Nephron (organoid): ENCODE measurements around the gene XPO6.

Experiments
- H3K27ac Mint-ChIP-seq, 3 experiments: 2 replicates each; pipeline ENCODE4 v1.8.0; 2020; ENCODE audit warnings: mixed read lengths in 3 of 3, mild to moderate bottlenecking in 2 of 3, moderate library complexity in 1 of 3
- H3K27me3 Mint-ChIP-seq: 2 replicates; pipeline ENCODE4 v1.8.0; 2021; ENCODE audit warnings: low read depth, mild to moderate bottlenecking, moderate library complexity, mixed read lengths
- H3K36me3 Mint-ChIP-seq: 2 replicates; pipeline ENCODE4 v1.8.0; 2020; ENCODE audit warnings: low read depth, mixed read lengths
- H3K4me1 Mint-ChIP-seq: 2 replicates; pipeline ENCODE4 v1.8.0; 2020; ENCODE audit warnings: mixed read lengths
- H3K4me3 Mint-ChIP-seq, 3 experiments: 2 replicates each; pipeline ENCODE4 v1.8.0; 2020; ENCODE audit warnings: mild to moderate bottlenecking in 3 of 3, mixed read lengths in 3 of 3, moderate library complexity in 2 of 3
- H3K9me3 Mint-ChIP-seq: 2 replicates; pipeline ENCODE4 v1.8.0; 2020; ENCODE audit warnings: mixed read lengths
- TF ChIP-seq, protein P1 (sequence below), 3 experiments: fragments of 200-600 bp; sonication (generic); IDR thresholded peaks; one replicate each; pipeline ENCODE4 v1.5.0; 2021; ENCODE audit warnings: antibody characterized with exemption in 3 of 3; ENCODE audit not compliant: unreplicated experiment in 3 of 3

Gene XPO6

DNA sequence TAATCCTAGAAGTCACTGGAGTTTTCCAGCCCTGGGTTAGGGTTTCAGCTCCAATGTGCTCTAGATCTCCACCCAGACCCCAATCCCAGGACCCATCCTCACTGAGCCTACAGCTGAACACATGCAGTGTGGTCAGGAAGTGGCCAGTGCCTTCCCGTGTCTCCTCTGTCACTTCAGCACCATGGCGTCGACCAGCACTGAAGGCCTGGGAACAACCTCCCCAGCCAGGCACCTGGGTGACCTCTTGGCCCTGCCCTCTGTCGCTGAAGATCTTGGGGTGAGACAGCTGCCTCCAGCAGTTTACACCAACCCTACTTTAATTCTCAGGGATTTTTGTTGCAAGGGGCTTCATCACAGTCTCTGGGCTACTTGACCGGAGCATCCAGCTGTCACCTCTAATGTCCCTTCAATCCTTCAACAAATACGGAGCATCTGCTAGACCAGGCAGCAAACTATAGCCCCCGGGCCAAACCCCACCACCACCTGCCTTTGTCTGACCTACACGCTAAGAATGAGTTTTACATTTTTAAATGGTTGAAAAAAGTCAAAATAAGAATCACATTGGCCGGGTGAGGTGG is 130.3 kb downstream of the XPO6 start:
- H3K9me3 Mint-ChIP-seq: no peaks in the 10 kb centered on the region
- H3K4me3 Mint-ChIP-seq: no peak overlapping the region
- H3K36me3 Mint-ChIP-seq: no peaks in the 10 kb centered on the region
- H3K4me1 Mint-ChIP-seq: peaks cover 6% of the 10 kb centered on the region
- H3K27ac Mint-ChIP-seq: no peak overlapping the region
- TF ChIP-seq, protein P1, sequence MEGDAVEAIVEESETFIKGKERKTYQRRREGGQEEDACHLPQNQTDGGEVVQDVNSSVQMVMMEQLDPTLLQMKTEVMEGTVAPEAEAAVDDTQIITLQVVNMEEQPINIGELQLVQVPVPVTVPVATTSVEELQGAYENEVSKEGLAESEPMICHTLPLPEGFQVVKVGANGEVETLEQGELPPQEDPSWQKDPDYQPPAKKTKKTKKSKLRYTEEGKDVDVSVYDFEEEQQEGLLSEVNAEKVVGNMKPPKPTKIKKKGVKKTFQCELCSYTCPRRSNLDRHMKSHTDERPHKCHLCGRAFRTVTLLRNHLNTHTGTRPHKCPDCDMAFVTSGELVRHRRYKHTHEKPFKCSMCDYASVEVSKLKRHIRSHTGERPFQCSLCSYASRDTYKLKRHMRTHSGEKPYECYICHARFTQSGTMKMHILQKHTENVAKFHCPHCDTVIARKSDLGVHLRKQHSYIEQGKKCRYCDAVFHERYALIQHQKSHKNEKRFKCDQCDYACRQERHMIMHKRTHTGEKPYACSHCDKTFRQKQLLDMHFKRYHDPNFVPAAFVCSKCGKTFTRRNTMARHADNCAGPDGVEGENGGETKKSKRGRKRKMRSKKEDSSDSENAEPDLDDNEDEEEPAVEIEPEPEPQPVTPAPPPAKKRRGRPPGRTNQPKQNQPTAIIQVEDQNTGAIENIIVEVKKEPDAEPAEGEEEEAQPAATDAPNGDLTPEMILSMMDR (IDR thresholded peaks at IDR 0.05; ENCODE audit: unreplicated experiment in 3 of 3): no peak
- peaks cover 5% of the 10 kb centered on the region for H3K27me3 Mint-ChIP-seq

DNA sequence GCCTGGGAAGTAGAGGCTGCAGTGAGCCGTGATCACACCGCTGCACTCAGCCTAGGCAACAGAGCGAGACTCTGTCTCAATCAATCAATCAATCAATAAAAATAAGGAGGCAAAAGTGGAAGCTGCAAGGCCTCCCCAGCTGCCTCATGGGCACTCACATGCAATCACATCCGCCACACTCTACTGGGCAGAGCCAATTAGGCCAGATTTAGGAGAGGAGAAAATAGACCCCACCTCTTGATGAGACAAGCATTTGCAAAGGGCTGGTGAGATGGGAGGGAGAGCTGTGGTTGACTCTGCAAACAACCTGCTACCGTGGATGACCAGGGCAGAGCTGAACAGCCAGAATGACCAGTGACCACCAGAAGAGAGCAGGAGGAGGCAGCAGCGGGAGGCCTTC is 133.5 kb downstream of the XPO6 start:
- no peaks in the 10 kb centered on the region for H3K9me3 Mint-ChIP-seq
- H3K27me3 Mint-ChIP-seq: peaks cover 22% of the 10 kb centered on the region
- peaks cover 6% of the 10 kb centered on the region for H3K4me1 Mint-ChIP-seq
- no peaks in the 10 kb centered on the region for H3K36me3 Mint-ChIP-seq
- TF ChIP-seq, protein P1 (IDR thresholded peaks at IDR 0.05; ENCODE audit: unreplicated experiment in 3 of 3): no peak
- no peak overlapping the region for H3K4me3 Mint-ChIP-seq
- no peak overlapping the region for H3K27ac Mint-ChIP-seq

DNA sequence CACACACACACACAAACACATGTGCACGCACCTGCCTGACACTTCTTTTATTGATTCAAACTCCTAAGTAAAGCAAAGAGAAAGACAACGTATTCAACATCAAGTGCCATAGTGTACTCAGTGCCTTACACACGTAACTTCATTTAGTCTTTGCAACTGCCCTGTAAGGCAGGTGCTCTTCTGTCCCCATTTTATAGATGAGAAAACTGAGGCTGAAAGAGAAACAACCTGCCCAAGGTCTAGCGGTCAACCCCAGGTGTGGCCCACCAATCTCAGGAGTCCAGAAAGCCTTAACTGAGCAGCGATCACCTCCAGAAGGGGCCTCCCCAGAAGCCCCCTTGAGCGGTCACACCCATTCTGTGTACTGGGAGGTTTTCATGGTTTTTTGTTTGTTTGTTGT is 137.9 kb downstream of the XPO6 start:
- Mint-ChIP-seq H3K27ac (no peak overlapping the region), H3K4me3 (no peak overlapping the region), H3K27me3 (peaks cover 47% of the 10 kb centered on the region), H3K36me3 (no peaks in the 10 kb centered on the region), H3K9me3 (no peaks in the 10 kb centered on the region), H3K4me1 (peaks cover 10% of the 10 kb centered on the region)
- TF ChIP-seq, protein P1 (IDR thresholded peaks at IDR 0.05; ENCODE audit: unreplicated experiment in 3 of 3): no peak

DNA sequence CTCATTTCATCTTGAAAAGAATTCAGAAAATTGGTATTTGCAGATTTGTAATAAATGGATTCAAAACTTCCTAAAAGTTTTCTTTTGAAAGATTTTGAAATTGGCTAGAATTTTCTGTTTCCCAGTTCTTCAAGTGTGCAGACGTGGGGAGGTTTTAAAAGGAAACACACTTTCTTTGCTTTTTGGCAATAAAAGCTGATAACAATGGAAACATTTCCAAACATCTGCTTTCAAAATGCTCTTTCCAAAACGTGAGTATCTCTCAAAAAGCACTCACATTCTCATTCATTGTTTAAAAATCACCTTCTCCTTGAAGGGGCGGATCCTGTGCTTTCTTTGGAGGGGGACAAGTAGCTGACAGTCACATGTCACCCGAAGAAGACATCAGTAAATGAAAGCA is 139.7 kb downstream of the XPO6 start:
- Mint-ChIP-seq H3K4me3 (no peak overlapping the region), H3K9me3 (no peaks in the 10 kb centered on the region), H3K27ac (no peak overlapping the region), H3K4me1 (peaks cover 17% of the 10 kb centered on the region), H3K27me3 (peaks cover 58% of the 10 kb centered on the region), H3K36me3 (no peaks in the 10 kb centered on the region)
- TF ChIP-seq, protein P1 (IDR thresholded peaks at IDR 0.05; ENCODE audit: unreplicated experiment in 3 of 3): no peak

DNA sequence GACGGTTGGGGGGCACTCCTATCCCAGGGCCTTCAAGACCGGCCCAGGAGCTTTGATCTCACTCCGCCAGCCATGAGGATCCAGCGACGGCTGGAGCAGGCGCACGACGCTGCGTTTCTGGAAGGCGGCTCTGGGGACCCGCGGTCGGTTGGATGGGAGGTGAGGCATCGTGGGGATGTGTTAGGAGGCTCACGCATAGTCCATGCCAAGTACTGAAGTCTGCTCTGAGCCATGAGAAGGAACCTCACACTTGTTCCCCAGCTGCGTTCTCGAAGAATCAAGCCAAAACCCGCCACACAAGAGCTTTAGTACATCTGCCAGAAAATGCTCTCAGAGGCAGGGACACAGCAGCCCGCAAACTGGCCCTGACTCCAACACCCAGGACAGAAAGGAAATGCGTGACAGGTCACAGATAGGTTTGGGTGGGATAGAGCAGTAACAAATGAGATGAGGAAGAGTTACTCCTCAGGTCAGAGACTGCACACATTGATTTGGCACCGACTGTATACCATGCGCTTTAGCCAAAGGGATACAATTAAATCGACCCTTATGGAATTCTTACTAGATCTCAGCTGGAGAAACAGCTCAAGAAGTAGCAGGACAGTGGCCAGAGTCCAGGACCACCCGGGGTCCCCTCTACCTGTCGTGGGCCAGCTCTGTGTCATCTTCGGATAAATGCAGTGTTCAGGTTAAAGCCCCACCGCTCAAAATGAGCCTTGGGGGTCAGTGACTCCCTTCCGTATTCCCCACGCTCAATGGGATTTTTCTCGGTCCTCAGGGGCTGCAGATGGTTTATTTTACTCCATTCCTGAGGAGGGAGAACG is 141.6 kb downstream of the XPO6 start:
- H3K27me3 Mint-ChIP-seq: peaks cover 64% of the 10 kb centered on the region
- no peaks in the 10 kb centered on the region for H3K36me3 Mint-ChIP-seq
- peaks cover 17% of the 10 kb centered on the region for H3K4me1 Mint-ChIP-seq
- no peak overlapping the region for H3K4me3 Mint-ChIP-seq
- TF ChIP-seq, protein P1 (IDR thresholded peaks at IDR 0.05; ENCODE audit: unreplicated experiment in 3 of 3): no peak
- no peak overlapping the region for H3K27ac Mint-ChIP-seq
- no peaks in the 10 kb centered on the region for H3K9me3 Mint-ChIP-seq

DNA sequence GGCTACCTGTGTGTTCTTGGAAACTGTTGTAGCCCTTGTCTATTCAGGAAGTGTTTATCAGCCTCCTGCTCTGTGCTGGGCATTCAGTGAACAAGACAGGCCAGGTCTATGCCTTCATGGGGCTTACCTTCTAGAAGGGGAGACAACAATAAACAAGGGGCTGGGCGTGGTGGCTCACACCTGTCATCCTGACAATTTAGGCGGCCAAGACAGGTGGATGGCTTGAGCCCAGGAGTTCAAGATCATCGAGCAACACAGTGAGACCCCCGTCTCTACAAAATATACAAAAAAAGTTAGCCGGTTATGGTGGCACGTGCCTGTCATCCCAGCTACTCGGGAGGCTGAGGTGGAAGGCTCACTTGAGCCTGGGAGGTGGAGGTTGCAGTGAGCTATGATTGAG is 142.8 kb downstream of the XPO6 start:
- Mint-ChIP-seq H3K27ac (no peak overlapping the region), H3K4me3 (no peak overlapping the region), H3K27me3 (peaks cover 69% of the 10 kb centered on the region), H3K4me1 (peaks cover 23% of the 10 kb centered on the region), H3K36me3 (no peaks in the 10 kb centered on the region), H3K9me3 (no peaks in the 10 kb centered on the region)
- TF ChIP-seq, protein P1 (IDR thresholded peaks at IDR 0.05; ENCODE audit: unreplicated experiment in 3 of 3): no peak
